HUES6 (cell line): Measurements from ENCODE around the gene SSTR4.
"Not testable (repeated sequence)": the region's sequence is repeated elsewhere in the genome, so short reads cannot be mapped to it uniquely, and the experiment has no call there.

Source experiments
- H3K27ac ChIP-seq: 2 replicates; pipeline ENCODE4 v1.7.0; 2013; ENCODE audit warnings: low read depth, mild to moderate bottlenecking, low read length, inconsistent platforms
- H3K27me3 ChIP-seq: 2 replicates; pipeline ENCODE4 v1.6.1; 2013; ENCODE audit warnings: low read length; ENCODE audit not compliant: control insufficient read depth, insufficient read depth
- H3K36me3 ChIP-seq: 2 replicates; pipeline ENCODE4 v1.6.1; 2013; ENCODE audit warnings: low read length; ENCODE audit not compliant: control insufficient read depth, insufficient read depth
- H3K4me1 ChIP-seq: 2 replicates; pipeline ENCODE4 v1.6.1; 2013; ENCODE audit warnings: low read length; ENCODE audit not compliant: control insufficient read depth, insufficient read depth
- H3K4me3 ChIP-seq: 2 replicates; pipeline ENCODE4 v1.5.1; 2013; ENCODE audit warnings: low read depth, low read length
- H3K9ac ChIP-seq: one replicate; pipeline ENCODE4 v1.6.1; 2013; ENCODE audit warnings: mild to moderate bottlenecking, low read length
- H3K9me3 ChIP-seq: 2 replicates; pipeline ENCODE4 v1.6.1; 2013; ENCODE audit warnings: low read depth, low read length; ENCODE audit not compliant: control insufficient read depth, insufficient read depth

SSTR4 gene

GRCh38 chr20:23034721-23035671 is at the start of gene SSTR4:
TSS of gene SSTR4 (plus strand) at chr20:23035312. CDS start at chr20:23035484, 172 bp downstream.
- H3K4me3 ChIP-seq = peak within 1 kb of the TSS; percentile 51
- H3K9ac ChIP-seq = no peak within 1 kb of the TSS
- H3K36me3 ChIP-seq = no peaks in the 10 kb centered on the region
- H3K27me3 ChIP-seq = peaks cover 86% of the 10 kb centered on the region
- 0 out of 2 replicates have a peak, but pooled peaks cover 2% of the 10 kb centered on the region for H3K4me1 ChIP-seq
- H3K27ac ChIP-seq = no peak within 1 kb of the TSS
- no peaks in the 10 kb centered on the region for H3K9me3 ChIP-seq

GRCh38 chr20:22986601-22987000 is 48.5 kb upstream of the SSTR4 start:
- no peaks in the 10 kb centered on the region for H3K4me1 ChIP-seq
- no peaks in the 10 kb centered on the region for H3K27me3 ChIP-seq
- no peak overlapping the region for H3K27ac ChIP-seq
- H3K9me3 ChIP-seq = no peaks in the 10 kb centered on the region
- no peaks in the 10 kb centered on the region for H3K36me3 ChIP-seq
- no peak overlapping the region for H3K9ac ChIP-seq
- no peak overlapping the region for H3K4me3 ChIP-seq

GRCh38 chr20:22991424-22991823 is 43.7 kb upstream of the SSTR4 start:
- not testable (repeated sequence) for H3K36me3 ChIP-seq, H3K4me1 ChIP-seq, H3K9ac ChIP-seq, H3K27me3 ChIP-seq, H3K4me3 ChIP-seq, H3K27ac ChIP-seq
- peaks cover 14% of the 10 kb centered on the region; the same call in 1 of the 2 replicates for H3K9me3 ChIP-seq

DNA sequence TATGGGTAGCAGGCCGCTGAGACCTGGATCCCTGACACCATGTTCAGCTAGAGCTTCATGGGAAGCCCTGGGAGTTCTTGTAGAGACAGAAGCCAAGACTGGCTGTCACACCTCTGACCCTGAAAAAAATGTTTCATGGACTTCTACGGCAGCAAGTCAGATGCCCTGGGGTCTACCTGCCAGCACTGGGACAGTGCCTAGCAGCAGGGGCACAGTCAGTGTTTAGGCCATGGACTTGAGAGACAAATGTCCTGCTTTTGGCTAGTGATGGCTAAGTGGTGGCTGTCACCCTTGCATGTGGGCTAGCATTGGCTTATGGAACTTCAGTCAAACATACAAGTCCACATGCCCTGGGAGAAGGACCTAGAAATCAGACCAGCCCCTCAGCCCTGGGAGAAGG is 41.3 kb upstream of the SSTR4 start:
- no peaks in the 10 kb centered on the region for H3K27me3 ChIP-seq
- H3K27ac ChIP-seq = no peak overlapping the region
- no peak overlapping the region for H3K4me3 ChIP-seq
- no peak overlapping the region for H3K9ac ChIP-seq
- peaks cover 14% of the 10 kb centered on the region; the same call in 1 of the 2 replicates for H3K9me3 ChIP-seq
- H3K36me3 ChIP-seq = no peaks in the 10 kb centered on the region
- H3K4me1 ChIP-seq = no peaks in the 10 kb centered on the region

GRCh38 chr20:22995923-22996322 is 39.2 kb upstream of the SSTR4 start:
- Histone ChIP-seq H3K27ac (no peak overlapping the region), H3K9me3 (peaks cover 14% of the 10 kb centered on the region; the same call in 1 of the 2 replicates), H3K4me3 (no peak overlapping the region), H3K27me3 (no peaks in the 10 kb centered on the region), H3K36me3 (no peaks in the 10 kb centered on the region), H3K4me1 (no peaks in the 10 kb centered on the region), H3K9ac (no peak overlapping the region)

DNA sequence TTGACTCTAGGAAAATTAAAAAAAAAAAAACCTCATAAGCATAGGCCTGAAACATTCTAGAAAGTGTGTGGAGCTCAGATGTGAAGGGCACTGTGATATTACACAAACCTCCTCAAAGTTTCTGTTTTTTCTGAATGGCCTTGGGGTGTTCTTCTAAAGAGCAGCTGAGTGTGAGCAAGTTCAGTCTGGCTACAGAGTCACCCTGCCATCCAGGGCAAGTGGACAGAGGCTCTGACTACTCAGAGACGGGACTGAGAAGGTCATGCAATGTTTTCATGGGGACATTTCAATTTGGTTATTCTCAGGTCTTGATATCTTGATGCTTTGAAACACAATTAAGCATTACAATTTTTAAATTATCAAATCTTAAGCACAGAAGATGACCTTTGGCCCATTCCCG is 36.6 kb upstream of the SSTR4 start:
- no peaks in the 10 kb centered on the region for H3K36me3 ChIP-seq
- peaks cover 12% of the 10 kb centered on the region; the same call in 1 of the 2 replicates for H3K9me3 ChIP-seq
- H3K27me3 ChIP-seq = no peaks in the 10 kb centered on the region
- no peak overlapping the region for H3K4me3 ChIP-seq
- no peak overlapping the region for H3K9ac ChIP-seq
- H3K27ac ChIP-seq = no peak overlapping the region
- no peaks in the 10 kb centered on the region for H3K4me1 ChIP-seq

DNA sequence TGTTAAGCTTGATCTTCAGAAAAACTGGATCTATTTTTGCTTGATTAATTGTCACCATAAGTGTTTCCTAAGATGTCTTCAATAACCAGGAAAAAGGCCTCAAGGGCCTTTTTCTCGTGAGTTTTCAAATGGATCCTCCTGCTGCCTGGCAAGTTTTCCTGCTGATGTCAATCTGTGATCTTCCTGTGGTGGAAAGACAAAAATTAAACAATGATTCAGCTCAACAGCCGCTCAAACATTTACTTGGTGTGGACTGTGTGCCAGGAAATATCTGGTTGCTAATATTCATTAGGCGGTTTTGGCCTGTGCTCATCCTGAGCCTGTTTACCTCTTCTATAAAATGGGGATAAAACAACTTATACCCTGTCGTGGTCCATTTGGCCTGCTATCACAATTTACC is 35.4 kb upstream of the SSTR4 start:
- no peaks in the 10 kb centered on the region for H3K4me1 ChIP-seq
- no peak overlapping the region for H3K27ac ChIP-seq
- H3K9ac ChIP-seq = no peak overlapping the region
- H3K36me3 ChIP-seq = no peaks in the 10 kb centered on the region
- no peaks in the 10 kb centered on the region for H3K27me3 ChIP-seq
- H3K9me3 ChIP-seq = no peaks in the 10 kb centered on the region
- no peak overlapping the region for H3K4me3 ChIP-seq

DNA sequence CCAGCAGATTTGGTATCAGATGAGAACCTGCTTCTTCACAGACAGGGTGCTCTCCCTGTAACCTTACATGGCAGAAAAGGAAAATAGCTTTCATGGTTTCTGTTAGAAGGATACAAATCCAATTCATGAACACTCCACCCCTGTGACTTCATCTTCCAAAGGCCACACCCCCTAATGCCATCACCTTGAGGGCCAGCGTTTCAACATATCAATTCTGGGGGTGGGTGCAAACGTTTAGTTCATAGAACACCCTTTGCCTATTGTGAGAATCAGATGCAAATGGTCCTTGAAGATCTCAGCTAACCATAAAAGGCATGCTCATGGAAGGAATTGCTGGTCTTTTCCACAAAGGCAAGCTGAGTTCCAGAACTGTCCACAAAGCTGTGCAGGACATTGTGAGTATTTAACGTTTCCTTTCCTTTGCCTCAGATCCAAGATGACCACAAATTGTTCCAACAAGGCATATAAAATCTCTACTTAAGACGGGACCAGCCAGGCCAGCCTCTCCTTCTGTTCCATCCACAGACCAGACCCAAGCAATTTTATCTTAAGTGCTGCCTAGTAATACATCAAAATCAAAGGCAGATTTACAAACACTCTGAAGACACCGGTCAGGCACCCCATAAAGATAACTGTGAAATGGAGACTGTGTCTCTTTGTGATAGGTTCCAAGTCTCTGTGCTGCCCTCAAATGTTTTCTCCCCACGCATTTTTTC is 34.7 kb upstream of the SSTR4 start:
- Histone ChIP-seq H3K36me3 (no peaks in the 10 kb centered on the region), H3K27ac (no peak overlapping the region), H3K9me3 (no peaks in the 10 kb centered on the region), H3K4me3 (no peak overlapping the region), H3K4me1 (no peaks in the 10 kb centered on the region), H3K9ac (no peak overlapping the region), H3K27me3 (no peaks in the 10 kb centered on the region)

GRCh38 chr20:23002276-23002675 is 32.8 kb upstream of the SSTR4 start:
- Histone ChIP-seq H3K9me3 (no peaks in the 10 kb centered on the region), H3K9ac (no peak overlapping the region)

DNA sequence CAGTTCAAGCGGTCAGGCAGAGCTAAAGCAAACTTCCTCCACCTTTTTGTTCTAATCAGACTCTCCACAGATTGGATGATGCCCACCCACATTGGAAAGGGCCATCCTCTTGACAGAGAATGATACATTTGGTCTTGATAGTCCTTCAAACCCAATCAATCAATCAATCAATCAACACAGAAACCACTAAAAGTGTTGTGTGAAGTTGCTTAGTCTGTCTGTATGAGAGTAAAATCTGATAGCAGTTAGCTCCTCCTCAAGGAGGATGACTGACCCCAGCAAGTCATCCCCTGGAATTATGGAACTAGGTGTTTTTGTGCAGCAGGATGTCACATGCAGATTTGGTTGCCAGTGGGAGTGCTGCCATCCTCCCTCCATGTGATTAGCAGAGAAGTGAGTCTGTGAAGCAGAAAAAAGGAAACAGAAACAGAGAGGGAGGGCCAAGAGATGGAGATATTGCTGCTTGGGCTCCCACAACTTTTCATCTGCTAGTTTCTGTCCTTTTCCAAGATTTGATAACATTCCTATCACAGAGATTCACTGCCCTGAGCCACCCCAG is 32.0 kb upstream of the SSTR4 start:
- Histone ChIP-seq H3K27ac (no peak overlapping the region), H3K9ac (no peak overlapping the region), H3K36me3 (no peaks in the 10 kb centered on the region), H3K9me3 (no peaks in the 10 kb centered on the region), H3K27me3 (no peaks in the 10 kb centered on the region), H3K4me3 (no peak overlapping the region), H3K4me1 (0 out of 2 replicates have a peak, but pooled peaks cover 4% of the 10 kb centered on the region)

More at GRCh38 chr20:23002276-23002675, 32.8 kb upstream of the SSTR4 start:
- H3K4me1 ChIP-seq = no peaks in the 10 kb centered on the region
- no peak overlapping the region for H3K27ac ChIP-seq
- H3K4me3 ChIP-seq = no peak overlapping the region
- H3K27me3 ChIP-seq = no peaks in the 10 kb centered on the region
- H3K36me3 ChIP-seq = no peaks in the 10 kb centered on the region
